GM19099 (cell line): ENCODE results near the gene PDLIM5.

Experiments
- POLR2A ChIP-seq: IDR thresholded peaks from 3 replicates; pipeline ENCODE4 v1.6.1; 2011; ENCODE audit warnings: low read depth; ENCODE audit not compliant: insufficient read length; ENCODE audit errors: extremely low read depth

The PDLIM5 gene

DNA sequence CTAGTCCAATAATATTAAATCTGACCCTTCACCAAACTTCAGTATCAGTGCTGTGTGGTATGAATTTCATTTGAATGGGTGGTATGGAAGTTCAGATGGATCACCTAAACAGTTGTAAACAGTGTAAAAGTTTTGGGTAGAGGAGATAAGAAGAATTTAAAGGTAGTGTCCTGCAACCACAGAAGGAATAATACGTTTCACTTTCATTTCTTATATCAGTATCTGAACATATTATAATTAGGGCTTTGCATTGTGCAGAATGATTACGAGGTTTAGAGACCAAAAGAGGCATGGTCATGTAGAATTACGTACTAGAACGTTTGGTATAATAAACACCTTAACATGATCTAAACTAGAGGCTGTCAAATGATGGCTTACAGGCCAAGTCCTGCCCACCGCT is 116.1 kb downstream of the PDLIM5 start:
- TF ChIP-seq POLR2A = no peak

DNA sequence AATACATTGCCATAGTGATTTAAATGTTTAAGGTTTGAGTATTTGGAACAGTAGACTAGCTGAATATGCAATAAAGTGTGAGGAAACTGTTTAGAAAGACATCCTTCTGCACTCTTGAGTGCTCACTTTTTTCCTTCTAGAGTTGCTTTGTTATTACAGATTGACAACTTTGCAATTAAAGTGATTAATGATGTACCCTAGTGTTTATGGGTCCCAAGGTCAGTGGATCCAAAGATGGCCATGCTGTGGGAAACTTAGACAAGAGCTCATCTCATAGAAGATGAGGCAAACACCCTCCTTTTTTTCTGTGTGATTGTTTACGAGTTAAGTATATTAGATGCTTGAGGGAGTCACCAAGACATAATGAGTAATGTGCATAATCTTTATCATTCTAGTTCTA is 118.8 kb downstream of the PDLIM5 start:
- no peak for TF ChIP-seq POLR2A

DNA sequence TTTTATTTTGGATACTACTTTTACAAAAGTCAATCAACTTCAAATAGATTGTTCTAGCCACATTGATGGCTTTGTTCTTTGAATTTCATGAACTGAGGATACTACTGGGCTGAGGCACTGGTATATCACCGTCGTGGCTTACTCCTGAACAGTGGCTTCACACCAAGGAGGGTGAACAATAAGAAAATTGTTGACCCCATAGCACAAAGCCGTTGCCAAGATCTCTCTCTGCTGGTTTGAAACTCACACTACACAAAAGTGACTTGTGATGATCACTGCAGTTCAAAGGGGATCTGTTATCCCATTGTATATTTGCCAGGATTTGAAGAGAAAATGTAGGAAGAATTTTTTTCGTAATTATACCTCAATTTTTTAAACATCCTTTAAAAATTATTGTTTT is 119.6 kb downstream of the PDLIM5 start:
- no peak for TF ChIP-seq POLR2A

DNA sequence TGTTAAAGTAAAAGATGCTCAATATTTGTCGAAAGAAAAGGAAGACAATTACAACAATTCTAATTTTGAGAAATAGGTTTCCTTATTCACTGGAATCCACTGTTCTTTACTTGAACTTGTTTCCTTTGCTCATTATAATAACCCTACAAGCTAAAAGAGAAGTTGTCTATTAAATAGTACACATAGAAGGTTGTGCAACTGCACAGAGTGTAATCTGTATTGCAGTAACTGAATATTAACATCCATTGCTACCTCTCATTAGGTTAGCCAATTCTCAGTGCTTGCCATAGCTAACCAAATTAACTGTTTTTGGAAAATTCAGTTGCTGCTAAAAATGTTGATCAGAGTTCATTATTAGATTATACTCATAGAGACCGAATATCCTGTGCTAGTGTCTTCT is 120.0 kb downstream of the PDLIM5 start:
- TF ChIP-seq POLR2A = no peak

DNA sequence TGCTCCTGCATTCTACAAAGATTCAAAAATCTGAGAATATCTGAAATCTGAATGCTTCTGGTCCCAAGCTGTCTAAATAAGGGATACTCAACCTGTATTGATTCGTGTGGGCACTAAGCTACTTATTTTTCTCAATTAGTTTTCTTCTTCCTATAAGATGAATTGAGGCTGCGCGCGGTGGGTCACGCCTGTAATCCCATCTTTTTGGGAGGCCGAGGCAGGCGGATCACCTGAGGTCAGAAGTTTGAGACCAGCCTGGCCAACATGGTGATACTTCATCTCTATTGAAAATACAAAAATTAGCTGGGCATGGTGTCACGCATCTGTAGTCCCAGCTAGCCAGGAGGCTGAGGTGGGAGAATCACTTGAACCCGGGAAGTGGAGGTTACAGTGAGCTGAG is 122.3 kb downstream of the PDLIM5 start:
- no peak for TF ChIP-seq POLR2A

DNA sequence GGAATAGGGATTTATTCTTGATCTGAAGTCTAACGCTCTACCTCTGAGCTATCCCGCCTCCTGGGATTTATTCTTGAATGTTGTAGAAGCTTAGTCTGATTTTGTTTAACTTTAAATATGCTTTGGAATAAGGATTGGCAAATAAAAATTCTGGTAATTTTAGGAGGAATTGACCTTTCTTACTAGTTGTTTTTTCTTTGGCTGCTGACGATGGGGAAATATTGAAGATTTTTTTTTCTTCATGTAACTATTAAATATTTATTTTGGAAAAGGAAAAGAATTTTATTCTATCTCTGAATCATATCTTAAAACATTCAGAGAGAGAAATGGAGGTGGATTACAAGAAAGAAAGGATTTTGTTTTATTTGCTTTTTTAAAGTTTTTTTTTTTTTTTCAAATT is 122.9 kb downstream of the PDLIM5 start:
- TF ChIP-seq POLR2A = no peak

DNA sequence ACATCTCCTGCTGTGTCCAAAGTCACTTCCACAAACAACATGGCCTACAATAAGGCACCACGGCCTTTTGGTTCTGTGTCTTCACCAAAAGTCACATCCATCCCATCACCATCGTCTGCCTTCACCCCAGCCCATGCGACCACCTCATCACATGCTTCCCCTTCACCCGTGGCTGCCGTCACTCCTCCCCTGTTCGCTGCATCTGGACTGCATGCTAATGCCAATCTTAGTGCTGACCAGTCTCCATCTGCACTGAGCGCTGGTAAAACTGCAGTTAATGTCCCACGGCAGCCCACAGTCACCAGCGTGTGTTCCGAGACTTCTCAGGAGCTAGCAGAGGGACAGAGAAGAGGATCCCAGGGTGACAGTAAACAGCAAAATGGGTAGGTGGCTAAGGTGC is 123.9 kb downstream of the PDLIM5 start:
- TF ChIP-seq POLR2A = no peak

DNA sequence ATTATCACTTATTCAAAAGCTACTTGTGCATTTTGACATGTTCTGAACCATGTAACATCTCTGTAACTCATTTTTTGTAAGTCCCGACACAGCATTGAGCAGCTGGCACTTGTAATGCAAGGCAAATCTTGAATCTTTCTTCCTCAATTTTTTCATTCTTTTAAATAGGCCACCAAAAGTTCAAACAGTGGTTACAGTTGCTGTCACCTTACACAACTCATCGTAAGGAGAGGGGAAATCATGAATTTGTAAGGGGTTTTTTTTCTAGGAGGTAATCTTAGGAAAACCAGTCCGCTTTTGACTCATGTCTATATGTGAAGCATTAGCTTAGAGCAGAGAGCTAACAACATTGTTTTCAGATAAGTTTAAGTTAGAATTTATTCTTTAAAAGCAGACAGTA is 124.5 kb downstream of the PDLIM5 start:
- no peak for TF ChIP-seq POLR2A

DNA sequence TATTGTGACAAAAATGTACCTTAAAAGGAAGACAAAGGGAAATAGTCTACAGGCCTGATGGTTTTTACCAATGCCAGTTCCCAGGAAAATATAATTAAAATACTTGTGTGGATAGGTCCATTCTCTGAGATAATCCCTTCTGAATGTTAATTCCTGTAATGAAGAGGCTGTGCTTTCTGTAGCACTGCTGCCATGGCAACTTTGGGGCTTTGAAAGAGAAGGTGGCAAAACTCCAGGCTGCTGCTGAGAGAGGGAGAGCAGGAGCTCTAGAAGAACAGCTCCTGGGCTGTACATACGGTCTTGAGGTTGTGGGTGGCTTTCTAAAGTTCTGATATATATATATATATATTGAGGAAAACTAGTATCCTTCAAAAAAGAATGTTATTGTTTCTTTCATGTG is 125.4 kb downstream of the PDLIM5 start:
- no peak for TF ChIP-seq POLR2A

DNA sequence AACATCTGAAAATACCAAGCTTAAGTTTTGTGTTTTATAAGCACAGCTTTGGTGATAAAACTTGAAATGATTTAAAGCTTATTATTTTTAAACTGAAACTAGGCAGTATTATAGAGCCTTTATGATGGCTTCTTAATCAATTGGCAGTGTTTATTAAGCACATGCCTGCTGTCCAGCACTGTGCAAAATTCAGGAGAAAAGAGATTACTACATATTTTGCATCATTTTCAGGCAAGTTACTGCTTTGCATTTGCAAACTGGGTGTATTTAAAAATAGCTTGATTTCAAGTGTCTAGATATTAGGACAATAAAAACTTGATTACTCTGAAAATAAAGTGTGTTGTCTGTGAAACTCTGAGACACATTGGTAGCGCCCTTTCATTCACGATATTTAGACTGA is 126.5 kb downstream of the PDLIM5 start:
- TF ChIP-seq POLR2A = no peak

DNA sequence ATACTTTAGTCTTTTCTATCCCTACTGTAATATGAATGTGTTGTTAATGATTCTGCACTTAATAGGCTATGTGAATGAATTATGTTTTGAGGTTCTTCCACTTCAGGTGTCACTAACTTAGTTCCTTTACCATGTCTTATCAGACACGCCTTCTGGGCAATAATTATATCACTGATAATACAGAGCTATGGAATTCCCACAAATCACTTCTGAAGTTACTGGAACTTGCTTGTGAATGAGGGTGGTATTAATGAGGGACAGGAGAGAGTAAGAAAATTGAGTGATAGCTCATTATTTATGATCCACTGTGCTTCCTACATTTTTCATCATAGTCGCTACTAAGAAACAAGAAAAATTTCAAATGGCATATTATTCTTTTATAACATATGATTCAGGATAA is 130.0 kb downstream of the PDLIM5 start:
- TF ChIP-seq POLR2A = no peak

DNA sequence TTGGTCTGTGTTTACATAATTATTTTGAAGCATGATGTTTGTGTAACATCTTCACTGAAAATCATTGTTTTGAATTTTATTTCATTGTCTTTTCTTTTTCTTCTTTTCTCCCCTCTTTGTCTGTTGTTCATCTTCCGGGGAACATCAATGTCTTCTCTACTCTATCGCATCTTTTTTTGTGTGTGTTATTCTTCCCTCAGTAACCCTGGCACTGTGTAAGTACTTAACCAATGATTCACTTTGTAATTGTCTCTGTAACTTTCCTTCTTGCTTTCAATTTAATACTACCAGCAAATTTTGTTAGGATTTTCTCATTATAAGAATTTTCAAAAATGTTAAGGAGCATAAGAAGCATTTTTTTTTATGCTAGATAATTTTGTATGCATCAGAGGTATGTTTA is 130.8 kb downstream of the PDLIM5 start:
- TF ChIP-seq POLR2A = no peak

DNA sequence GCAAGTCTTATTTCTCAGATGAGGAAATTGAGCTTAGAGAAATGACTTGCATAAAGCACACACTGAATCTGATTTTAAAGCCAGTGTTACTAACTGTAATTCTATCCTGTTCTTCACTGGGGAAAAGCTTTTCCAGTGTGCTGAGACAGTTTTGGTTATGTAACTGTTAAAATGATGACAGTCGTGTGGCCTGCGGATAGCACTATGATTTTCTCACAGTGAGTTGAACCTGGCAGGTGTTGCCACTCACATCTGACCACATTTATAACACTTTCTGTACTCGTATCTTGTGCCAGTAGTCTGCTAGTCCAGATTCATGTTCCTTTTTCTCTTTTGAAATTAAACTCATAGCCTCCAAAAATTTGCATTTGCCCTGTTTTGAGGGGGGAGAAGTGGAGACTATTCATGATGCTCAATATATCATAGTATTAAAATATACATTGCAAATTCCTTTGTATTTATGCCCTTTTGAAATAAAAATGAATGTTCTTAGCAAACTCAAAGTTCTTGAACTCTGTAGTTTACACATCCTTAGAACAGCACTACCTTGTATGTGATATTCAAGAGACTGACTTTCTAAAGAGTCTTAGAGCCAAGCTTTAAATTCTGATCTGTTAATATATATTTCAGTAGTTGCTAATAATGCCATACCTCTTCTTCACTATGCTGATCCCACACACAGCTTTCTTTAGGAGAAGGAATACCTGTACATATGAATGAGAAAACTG is 132.3 kb downstream of the PDLIM5 start:
- TF ChIP-seq POLR2A = no peak

DNA sequence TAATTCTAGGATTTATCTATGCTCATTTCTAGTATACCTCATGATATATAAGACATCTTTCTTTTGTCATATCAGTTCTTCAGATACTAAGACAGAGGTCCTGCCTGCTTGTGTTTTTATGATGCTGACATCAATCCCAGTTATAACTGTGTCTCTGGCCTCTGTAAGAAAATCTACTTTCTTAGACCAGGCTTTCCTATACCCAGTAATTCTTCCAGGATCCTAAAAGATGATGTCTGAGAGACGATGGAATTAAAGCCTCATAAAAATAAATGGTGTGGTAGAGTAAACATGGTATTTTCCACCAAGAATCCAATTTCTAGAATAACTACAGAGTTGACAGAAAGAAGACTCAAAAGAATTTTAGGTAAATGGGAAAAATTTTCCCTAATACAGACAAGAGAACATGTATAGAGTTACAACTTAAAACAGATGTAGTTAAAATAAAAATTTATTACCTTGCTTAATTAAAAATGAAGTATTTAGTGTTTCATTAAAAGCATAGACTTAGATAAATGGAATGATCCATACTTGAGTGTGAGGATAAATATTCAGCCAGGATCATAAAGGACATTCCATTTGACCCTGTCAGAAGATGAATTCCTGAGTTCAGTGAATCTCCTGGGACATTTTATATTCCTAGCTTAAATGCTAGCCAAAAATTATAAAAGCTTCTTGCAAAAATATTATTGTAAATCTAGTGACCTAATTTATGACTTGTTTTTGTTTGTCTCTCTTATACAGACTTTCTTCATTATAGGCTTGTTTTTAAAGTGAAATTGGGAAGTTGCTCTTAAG is 137.4 kb downstream of the PDLIM5 start:
- TF ChIP-seq POLR2A = no peak

DNA sequence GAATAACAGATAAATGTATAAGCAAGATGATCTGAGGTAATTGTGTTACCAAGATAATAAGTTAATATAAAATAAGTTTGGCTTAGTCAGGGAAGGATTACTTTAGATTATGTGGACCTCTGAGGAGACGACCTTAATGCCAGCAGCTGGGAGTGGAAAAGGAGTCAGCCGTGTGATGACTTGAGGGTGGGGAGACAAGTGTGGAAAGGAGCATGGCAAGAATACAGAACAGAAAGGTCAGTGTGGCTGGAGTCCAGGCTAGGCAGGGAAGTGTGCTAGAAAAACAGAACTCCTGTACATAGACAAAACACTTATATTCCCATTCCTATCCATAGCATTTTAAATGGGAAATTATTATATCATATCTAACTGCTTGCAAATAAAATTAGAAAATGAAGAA is 138.8 kb downstream of the PDLIM5 start:
- no peak for TF ChIP-seq POLR2A

DNA sequence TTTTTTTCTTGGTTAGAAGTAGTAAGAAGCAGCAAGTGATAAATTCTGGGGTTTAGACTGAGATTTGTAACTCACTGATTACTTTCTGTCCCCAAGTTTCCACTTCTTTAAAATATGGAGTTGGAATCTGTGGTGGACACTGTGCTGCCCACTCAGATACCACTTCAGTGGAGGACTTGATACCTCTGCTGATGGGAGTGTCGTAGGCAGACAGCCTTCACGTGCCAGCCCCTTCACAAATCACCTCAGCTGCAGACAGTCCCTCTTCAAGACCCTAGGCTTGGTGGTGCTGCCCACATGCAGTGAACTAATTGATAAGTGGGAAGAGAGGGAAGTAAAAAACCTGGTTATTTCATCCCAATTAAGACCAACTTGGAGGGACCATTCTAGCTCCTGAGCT is 139.5 kb downstream of the PDLIM5 start:
- TF ChIP-seq POLR2A = no peak

DNA sequence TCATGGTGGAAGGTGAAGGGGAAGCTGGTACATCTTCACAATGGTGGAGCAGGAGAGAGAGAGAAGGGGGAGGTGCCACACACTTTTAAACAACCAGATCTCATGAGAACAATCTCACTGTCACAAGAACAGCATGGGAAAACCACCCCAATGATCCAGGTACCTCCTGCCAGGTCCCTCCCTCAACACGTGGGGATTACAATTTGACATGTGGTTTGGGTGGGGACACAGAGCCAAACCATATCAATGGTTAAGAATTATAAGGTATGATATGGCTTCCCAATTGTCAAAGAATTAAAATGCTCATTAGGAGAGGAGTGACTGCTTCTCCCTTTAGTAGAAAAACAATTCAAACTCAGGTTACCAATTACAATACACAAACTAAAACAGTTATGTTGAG is 143.3 kb downstream of the PDLIM5 start:
- TF ChIP-seq POLR2A = no peak

DNA sequence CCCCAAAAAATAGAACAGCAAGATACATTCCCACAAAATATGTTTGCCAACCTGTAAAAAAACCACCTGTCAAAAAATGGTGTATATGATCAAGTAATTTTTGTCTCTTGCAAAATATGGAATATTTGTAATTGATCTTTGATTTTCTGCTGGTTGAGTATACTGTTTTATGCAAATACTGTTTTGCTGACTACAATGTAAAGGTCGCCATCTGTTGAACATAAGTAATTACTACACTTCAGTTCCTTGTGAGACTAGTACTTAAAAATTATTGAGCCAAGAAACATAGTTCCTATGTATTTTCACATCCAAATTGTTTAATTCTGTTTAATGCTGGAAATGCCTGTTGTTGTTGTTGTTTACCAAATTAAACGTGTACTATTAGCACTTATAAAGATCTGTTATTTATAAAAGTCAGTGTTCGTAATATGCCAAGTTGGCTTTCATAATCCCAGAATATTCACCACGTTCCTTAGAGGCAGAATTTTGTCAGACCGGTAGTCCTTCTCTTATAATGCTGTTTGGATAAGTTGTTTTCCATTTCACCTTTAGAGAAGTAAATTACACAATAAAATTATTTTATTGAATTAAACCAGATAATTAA is 144.2 kb downstream of the PDLIM5 start:
- no peak for TF ChIP-seq POLR2A
